Measurements from ENCODE around the gene SPTLC3.

DNA sequence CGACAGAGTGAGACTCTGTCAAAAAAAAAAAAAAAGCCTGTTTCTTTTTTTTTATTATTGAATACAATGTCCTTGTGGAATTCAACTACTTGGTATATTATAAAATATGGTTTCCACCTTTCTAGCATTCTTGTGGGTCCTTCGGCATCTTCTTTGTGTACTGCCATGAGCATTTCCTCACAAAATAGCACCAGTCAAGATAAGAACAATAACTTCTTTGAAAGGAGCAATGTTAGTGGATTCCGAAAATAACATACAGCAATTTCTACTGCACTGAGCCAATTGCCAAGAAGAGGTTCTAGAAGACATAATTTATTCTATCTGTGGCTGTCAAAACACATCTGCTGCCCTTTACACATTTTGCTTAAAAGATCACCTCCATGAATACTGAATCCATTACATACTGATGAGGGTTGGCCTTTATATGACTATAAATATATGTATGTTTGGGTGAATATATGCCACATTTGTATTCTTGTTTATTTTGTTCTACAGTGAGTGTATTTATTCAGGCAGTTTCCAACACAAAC, 19.1 kb upstream of the SPTLC3 start:
- TF ChIP-seq, protein P1, sequence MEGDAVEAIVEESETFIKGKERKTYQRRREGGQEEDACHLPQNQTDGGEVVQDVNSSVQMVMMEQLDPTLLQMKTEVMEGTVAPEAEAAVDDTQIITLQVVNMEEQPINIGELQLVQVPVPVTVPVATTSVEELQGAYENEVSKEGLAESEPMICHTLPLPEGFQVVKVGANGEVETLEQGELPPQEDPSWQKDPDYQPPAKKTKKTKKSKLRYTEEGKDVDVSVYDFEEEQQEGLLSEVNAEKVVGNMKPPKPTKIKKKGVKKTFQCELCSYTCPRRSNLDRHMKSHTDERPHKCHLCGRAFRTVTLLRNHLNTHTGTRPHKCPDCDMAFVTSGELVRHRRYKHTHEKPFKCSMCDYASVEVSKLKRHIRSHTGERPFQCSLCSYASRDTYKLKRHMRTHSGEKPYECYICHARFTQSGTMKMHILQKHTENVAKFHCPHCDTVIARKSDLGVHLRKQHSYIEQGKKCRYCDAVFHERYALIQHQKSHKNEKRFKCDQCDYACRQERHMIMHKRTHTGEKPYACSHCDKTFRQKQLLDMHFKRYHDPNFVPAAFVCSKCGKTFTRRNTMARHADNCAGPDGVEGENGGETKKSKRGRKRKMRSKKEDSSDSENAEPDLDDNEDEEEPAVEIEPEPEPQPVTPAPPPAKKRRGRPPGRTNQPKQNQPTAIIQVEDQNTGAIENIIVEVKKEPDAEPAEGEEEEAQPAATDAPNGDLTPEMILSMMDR (IDR thresholded peaks at IDR 0.05): no peak
- no peak for TF ChIP-seq POLR2A (IDR thresholded peaks at IDR 0.05)

Data from lower leg skin (tissue), 3 donors.